Esophagus squamous epithelium (tissue), 4 donors: ENCODE data around the gene CARMIL1.

ENCODE experiments used
- POLR2A ChIP-seq, 4 donors: fragments of 450-650 bp; IDR thresholded peaks; one replicate each; pipeline ENCODE4 v1.6.1; 2017; ENCODE audit warnings: antibody characterized with exemption in 4 of 4, mild to moderate bottlenecking in 4 of 4, moderate library complexity in 3 of 4
- TF ChIP-seq, protein P1 (sequence below), 6 experiments: fragments of 450-650 bp in 4 of 6; fragments of 200-600 bp in 2 of 6; sonication (generic) in 2 of 6; IDR thresholded peaks; one replicate each; pipeline ENCODE4 v1.5.1; 2016 to 2019; ENCODE audit warnings: antibody characterized with exemption in 6 of 6, mild to moderate bottlenecking in 4 of 6, moderate library complexity in 4 of 6

DNA sequence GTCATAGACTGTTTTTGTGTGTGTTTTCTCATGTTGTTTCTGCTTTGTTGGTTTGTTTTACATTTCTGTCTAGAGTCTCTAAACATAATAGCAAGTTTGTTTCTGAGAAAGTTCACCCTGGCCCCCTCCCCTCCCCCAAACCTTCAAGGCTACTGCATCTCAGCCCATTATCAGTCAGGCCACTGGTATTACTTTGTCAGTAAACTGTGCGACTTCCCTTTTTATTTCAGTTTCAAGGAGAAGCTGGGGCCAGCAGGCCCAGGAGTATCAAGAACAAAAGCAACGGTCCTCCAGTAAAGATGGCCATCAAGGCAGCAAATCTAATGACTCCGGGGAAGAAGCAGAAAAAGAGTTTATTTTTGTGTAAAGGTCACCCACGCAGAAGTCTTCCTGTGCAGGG lies 340.0 kb downstream of the CARMIL1 start:
- TF ChIP-seq, protein P1, sequence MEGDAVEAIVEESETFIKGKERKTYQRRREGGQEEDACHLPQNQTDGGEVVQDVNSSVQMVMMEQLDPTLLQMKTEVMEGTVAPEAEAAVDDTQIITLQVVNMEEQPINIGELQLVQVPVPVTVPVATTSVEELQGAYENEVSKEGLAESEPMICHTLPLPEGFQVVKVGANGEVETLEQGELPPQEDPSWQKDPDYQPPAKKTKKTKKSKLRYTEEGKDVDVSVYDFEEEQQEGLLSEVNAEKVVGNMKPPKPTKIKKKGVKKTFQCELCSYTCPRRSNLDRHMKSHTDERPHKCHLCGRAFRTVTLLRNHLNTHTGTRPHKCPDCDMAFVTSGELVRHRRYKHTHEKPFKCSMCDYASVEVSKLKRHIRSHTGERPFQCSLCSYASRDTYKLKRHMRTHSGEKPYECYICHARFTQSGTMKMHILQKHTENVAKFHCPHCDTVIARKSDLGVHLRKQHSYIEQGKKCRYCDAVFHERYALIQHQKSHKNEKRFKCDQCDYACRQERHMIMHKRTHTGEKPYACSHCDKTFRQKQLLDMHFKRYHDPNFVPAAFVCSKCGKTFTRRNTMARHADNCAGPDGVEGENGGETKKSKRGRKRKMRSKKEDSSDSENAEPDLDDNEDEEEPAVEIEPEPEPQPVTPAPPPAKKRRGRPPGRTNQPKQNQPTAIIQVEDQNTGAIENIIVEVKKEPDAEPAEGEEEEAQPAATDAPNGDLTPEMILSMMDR (IDR thresholded peaks at IDR 0.05): no peak
- TF ChIP-seq POLR2A (IDR thresholded peaks at IDR 0.05): no peak
